Bronchial smooth muscle cell (primary cell): ENCODE data around the gene MICAL3. TPM values are rescaled to one million over a fixed set of nuclear protein-coding genes. Genes with fewer than 3 reads are reported as not detected.

Experiments
- total RNA-seq: library from RNA; depleted of rRNA; stranded (reverse); fragments of >200 nt; gene quantifications from 2 replicates; pipeline ENCODE4 v1.2.1, GENCODE V29; 2014

The MICAL3 gene, protein sequence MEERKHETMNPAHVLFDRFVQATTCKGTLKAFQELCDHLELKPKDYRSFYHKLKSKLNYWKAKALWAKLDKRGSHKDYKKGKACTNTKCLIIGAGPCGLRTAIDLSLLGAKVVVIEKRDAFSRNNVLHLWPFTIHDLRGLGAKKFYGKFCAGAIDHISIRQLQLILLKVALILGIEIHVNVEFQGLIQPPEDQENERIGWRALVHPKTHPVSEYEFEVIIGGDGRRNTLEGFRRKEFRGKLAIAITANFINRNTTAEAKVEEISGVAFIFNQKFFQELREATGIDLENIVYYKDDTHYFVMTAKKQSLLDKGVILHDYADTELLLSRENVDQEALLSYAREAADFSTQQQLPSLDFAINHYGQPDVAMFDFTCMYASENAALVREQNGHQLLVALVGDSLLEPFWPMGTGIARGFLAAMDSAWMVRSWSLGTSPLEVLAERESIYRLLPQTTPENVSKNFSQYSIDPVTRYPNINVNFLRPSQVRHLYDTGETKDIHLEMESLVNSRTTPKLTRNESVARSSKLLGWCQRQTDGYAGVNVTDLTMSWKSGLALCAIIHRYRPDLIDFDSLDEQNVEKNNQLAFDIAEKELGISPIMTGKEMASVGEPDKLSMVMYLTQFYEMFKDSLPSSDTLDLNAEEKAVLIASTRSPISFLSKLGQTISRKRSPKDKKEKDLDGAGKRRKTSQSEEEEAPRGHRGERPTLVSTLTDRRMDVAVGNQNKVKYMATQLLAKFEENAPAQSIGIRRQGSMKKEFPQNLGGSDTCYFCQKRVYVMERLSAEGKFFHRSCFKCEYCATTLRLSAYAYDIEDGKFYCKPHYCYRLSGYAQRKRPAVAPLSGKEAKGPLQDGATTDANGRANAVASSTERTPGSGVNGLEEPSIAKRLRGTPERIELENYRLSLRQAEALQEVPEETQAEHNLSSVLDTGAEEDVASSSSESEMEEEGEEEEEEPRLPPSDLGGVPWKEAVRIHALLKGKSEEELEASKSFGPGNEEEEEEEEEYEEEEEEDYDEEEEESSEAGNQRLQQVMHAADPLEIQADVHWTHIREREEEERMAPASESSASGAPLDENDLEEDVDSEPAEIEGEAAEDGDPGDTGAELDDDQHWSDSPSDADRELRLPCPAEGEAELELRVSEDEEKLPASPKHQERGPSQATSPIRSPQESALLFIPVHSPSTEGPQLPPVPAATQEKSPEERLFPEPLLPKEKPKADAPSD (N-terminal part only)
- total RNA-seq: 9.0 and 19.0 TPM in 2 replicates

GRCh38 chr22:18024276-18024939 lies at the start of gene MICAL3:
Gene MICAL3, minus strand, starts transcription at chr22:18024561. Its CDS starts 117,749 bp downstream, at chr22:17906812.

DNA sequence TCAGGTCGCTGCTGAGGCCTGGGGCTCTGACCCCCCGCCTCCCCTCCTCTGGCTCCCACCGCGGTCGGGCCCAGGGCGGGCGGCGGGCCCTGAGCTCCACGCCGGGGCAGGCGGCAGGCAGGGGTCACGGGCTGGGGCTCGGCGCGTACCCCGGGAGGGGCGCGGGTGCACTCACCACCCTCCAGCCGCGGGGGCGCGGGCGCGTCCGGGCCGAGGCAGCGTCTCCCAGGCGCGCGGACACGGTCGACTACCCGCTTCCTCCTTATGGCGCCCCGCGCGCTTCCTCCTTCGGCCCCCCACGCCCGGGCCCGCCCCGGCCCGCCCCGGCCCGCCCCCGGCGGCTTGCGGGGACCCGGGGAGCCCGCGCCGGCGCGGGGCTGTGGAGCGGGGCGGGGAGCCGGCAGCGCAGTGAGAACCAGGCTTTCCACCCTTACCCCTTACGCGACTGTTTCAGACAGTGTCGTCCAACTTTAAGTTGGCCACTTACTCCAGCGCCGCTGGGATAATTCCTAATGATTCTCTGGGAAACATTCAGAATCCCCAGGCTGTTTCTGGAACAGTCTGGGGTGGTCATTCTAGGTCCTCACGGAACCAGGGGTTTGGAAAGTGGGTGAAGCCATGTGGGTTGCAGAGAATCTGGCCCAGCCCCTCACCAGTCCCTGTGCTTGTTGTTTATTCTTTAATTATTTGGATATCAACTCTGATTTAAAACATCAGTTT lies 250.0 kb downstream of the MICAL3 start, which contains the start of gene BID:
Gene BID (minus strand): TSS at position 264 of the 720 bp plus-strand sequence. CDS start 24,353 bp downstream, outside the sequence.

Other genes starting within 250 kb of the MICAL3 start
- gene PEX26, start 53.4 kb upstream of the MICAL3 start, total RNA-seq: 8.7 and 9.8 TPM in 2 replicates
- gene TUBA8, start 86.2 kb upstream of the MICAL3 start, total RNA-seq: 0.60 and 0.63 TPM in 2 replicates
- gene USP18, start 125.6 kb upstream of the MICAL3 start, total RNA-seq: 4.8 and 5.5 TPM in 2 replicates